NCI-H2081 treated with DMSO at 0.1 percent for 48 hours (cell line): ENCODE data around the gene MAP3K10.

ENCODE experiments used
- DNase-seq: peaks from one replicate; lab custom pipeline; 2025; lab: John Stamatoyannopoulos, UW

Gene MAP3K10

DNA sequence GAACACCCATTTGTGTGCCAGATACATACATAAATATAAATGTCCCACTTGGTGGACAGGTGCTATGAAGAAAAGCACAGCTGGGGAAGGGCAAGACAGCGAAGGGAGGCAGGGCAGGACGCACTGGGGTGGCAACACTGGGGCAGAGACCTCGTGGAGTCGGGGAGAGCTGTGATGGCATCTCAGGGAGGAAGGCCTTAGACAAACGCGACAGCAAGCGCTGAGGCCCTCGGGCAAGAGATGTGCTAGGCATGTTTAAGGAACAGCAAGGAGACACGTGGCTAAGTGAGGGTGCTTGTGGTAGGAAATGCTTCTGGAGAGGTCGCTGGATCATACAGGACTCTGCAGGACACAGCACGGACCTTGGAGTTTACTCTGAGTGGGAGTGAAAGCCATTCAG, 58.6 kb downstream of the MAP3K10 start:
- no peak for DNase-seq

DNA sequence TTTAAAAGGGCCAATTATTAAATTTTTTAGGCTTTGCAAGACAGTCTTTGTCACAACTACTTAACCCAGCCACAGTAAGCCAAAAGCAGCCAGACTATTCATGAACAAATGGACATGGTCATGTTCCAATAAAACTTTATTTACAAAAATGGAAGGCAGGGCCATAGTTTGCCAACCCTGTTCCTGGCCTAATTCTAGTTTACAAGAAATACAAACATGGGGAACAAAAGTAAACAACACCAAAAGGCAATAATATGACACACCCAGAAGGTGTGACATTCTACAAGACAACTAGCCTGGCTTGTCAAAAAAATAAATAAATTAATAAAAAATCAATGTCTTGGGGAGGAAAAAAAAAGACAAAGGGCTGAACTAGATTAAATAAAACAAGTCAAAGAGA, 60.0 kb downstream of the MAP3K10 start:
- DNase-seq, result no peak

DNA sequence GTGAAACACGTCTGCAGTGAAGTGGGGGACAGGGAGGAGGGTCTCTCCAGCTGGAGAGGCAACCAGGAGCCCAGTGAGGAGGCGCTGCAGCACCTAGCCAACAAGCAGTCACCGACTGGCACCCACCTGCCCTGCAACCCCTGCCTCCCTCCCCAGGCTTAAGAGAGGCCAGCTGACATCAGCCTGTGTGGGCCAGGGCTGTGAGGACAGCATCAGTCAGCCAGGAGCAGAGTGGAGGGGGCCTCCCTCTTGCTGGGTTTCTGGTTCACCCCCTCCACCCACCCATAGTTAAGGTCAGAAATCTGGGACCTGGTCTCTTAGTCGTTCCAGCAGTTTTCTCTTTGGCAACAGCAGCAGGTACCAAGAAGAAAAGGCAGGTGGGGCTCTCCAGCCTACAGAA, 60.8 kb downstream of the MAP3K10 start:
- DNase-seq, result no peak

DNA sequence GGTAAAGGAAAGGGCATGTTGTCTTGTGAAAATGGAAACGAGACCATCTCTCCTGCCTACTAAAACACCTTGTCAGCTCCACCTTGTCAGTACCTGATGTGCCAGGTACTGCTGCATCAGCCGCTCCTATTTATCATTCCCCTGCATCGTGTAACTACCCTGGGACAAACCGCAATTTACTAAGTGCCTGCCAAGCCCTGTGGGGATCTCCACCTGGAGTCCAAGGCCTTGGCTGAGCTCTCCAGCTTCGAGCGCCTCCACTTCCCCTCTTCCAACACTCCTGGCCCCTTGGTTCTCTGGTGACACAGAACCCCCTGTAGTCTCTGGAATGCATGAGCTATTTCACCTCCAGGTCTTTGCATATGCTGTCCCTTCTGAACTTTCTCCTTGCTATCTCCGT, 61.2 kb downstream of the MAP3K10 start:
- DNase-seq, result no peak

DNA sequence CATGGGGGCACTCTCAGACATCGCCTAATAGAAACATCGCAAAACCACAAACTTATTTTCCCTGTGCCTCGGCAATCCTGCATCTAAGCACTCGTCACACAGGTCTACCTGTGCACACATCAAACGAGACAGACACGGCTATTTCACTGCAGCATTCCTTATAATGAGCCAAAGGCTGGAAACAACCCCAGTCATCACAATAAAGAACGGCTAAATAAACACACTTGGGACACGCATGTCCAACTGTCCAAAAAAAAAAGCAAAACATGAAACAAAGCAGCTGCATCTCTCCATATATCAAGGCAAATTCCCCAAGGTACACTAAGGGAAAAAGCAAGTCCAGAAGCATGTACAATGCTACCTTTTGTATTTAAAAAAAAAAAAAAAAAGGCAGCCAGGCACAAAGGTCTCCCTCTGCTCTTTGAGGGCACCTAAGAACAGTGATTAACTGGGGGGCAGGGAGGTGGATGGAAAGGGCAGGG, 62.4 kb downstream of the MAP3K10 start:
- no peak for DNase-seq

DNA sequence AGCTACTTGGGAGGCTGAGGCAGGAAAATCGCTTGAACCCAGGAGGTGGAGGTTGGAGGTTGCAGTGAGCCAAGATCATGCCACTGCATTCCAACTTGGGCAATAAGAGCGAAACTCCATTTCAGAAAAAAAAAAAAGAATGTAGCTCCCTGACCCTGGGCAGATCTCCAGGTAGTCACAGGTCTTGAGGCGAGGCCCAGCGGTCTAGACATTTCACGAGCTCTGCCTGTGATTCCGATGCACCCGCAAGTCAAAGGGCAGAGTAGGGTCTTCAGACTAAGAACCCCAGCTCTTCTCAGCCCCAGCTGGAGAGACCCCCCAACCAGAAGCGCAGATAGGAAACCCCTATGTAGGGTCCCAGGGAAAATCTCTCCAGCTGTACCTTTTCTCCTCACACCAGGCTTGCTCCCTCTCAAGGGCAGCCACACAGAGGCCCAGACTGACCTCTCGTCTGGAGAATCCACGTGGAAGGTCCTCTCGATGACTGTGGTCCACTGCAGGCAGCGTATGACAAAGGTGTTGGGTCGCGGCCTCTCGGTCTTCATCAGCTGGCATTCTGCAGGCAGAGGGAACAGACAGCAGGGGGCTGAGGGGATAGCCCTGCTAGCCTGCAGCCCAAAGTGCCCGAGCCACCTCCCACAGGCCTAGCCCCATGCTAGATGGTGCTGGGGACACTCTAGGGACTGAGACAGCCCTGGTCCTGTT, 63.6 kb downstream of the MAP3K10 start:
- DNase-seq, result no peak

DNA sequence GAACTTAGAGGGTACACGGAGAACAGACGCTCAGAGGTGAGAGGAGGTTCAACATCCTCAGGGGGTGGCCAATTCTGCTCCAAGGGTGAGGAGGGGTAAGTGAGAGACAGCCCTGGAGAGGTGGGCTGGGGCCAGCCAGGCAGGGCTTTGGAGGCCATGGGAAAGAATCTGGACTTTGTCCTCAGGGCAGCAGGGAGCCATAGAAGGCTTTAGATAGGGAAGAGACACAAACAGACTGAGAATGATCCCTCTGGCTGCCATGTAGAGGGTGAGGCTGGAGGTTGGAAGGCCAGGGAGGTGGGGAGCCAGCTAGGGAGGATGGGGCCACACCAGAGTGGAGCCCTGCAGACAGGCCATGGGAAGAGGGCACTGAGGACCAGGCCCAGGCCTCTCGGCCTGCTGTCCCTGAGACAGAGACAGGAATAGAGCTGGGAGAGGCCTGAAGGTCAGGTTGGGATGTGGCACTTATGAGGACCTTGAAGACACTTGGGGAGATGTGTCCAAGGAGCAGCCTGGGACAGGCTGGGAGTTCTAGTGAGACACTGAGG, 64.5 kb downstream of the MAP3K10 start:
- DNase-seq, result no peak

DNA sequence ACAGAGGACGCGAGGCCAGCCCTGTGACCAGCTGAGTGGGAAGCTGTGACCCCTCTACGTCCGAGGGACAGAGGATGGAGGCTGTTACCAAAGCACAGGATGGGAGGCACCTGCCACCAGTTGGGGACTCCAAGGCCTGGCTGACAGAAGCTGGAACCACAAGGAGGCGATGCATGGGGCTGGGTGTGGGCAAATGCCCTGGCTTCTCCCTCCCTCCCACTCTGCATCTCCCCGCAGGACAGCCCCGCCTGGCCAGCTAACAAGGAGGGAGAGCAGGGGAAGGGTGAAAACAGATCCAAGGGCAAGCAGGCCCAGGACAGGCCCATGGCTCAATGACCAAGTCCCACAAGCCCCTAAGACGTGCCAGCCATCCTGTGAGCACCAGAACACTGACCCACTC, 65.3 kb downstream of the MAP3K10 start:
- DNase-seq, result no peak

DNA sequence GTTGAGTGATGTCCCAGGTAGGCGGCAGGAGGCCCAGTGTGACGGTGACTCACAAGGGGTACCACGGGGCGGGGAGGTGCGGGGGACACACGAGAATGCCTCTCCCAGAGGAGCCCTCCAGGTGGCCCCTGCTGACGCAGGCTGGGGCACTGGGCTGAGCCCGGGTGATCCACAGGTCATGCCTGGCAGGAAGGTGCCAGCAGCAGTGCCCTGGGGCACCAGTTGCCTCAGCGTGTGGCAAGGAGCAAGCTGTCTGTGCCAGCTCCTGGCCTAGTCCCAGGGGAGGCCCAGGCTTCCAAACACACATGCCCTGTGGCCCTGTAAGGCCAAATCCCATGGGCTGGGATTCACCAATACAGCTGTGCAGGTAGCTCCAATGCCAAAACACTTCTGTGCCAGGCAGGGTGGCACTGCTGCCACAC, 65.9 kb downstream of the MAP3K10 start:
- no peak for DNase-seq

DNA sequence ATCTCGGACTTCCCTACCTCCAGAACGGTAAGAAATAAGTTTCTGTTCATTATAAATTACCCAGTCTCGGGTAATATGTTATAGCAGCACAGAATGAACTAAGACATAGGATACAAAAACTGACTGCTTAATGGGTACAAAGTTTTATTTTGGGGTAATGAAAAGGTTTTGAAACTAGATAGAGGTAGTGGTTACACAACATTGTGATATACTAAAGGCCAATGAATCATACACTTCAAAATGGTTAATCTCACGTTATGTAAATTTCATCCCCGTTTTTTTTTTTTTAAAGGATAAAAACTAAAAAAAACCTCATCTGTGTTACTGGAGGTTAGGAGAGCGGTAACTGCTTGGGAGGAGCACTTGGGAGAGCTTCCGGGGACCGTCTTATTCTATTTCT, 70.4 kb downstream of the MAP3K10 start:
- no peak for DNase-seq

DNA sequence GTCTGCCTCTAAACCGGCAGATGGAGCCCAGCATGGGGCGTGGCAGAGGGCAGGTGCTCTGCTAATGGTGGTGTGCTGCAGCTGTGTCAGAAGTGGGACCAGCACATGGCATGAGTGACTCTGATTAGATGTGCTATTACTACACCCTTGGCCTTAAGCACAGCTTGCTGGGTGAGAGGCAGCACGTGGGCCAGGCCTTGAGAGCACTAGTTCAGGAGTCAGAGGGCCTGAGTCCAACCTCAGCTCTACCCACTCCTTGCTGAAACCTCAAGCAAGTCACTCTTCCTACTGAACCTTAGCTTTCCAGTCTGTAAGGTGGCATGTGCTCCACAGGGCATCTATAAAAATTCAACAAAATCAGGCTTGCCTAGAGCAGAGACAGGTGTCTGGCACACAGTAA, 71.2 kb downstream of the MAP3K10 start:
- DNase-seq, result no peak

DNA sequence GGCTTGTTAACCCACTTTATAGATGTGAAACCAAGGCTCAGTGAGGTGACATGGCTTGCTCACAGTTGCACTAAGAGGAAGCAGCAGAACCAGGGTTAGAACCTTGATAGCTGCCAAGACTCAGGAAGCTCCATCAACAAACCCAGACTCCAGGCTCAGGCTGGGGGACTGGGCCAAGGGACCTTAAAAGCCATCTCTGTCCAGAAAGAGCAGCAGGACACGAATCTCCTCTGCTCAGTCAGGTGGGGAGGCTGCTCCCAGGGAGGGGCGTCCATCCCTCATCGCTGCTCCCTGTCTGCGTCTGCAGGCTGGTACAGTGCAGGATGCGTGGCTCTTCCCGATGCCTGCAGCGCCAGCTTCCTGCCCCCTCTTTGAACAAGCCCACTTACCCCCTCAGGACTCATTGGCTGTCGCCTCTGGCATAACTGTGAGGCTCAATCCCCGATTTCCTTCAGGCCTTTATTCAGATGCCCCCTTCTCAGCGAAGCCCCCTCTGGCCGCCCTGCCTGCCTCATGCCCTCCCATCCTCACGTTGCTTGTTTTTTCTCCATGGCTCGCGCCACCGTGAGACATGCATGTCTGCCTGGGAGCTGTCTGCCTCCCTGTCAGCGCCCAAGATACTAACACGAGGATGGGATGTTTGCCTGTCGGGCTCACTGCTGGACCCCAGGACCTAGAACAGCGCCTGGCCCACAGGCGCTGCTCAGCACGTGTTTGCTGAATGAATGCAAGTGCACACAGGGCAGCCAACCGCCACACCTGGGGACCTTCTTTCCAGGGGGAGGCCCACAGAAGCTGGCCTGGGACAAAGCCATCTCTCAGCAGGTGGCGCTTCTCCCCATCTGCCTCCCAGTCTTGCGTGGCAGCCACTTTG, 72.5 kb downstream of the MAP3K10 start:
- DNase-seq, result no peak

DNA sequence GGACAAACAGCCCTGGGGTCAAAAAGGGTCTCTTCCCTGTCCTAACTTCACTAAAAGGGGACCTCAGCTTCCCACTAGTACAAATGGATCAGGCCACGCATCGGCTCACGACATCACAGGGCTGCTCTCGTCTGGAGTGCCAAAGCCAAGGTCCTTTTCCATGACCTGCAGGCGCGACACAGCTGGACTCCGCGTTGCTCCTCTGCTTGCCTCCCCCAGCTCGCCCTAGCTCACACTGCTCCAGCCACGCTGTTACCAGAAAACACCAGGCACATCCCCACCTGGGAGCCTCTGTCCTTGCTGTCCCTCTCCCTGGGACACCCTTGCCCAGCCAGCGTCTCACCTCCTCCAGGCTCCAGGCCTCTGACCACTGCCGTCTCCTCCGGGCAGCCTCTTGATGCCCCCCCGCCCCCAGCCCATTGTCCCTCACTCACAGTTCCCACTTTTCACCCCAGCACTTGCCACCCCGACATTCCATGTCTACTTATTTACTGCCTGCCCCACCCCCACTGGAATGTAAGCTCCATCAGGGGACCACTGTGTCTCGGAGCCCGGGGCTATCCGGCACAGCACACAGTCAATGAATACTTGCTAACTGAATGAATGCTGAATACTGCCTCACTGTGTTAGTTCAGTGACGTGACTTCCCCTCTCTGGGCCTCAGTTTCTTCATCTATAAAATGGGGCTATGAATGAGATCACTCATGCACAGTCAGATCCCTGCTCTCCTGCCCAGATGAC, 73.3 kb downstream of the MAP3K10 start:
- no peak for DNase-seq
